Stimulated activated naive CD8-positive, alpha-beta T cell treated with anti-CD3 and anti-CD28 coated beads, Interleukin-15, amount 100 ng/mL, for 72 hours (primary cell): ENCODE data around the gene TBX2.

Experiments used
- ATAC-seq: fragments of 150-1000 bp; cut with Tn5 transposase; 2 replicates; pipeline ENCODE4 v1.10.0; 2021; ENCODE audit warnings: mild to moderate bottlenecking, moderate library complexity
- DNase-seq, 2 donors: peaks; one replicate each; pipeline ENCODE4 v3.0.0; 2021 to 2022
- H3K27ac Mint-ChIP-seq, 2 donors: one replicate each; pipeline ENCODE4 v1.8.0; 2022; ENCODE audit warnings: mild to moderate bottlenecking in 2 of 2, mixed read lengths in 2 of 2, moderate library complexity in 2 of 2
- H3K27me3 Mint-ChIP-seq: one replicate; pipeline ENCODE4 v1.8.0; 2022; ENCODE audit warnings: mixed read lengths
- H3K4me1 Mint-ChIP-seq: one replicate; pipeline ENCODE4 v1.8.0; 2022; ENCODE audit warnings: mild to moderate bottlenecking, mixed read lengths
- H3K4me3 Mint-ChIP-seq, 2 donors: one replicate each; pipeline ENCODE4 v1.8.0; 2022; ENCODE audit warnings: mild to moderate bottlenecking in 2 of 2, mixed read lengths in 2 of 2, moderate library complexity in 1 of 2
- H3K9me3 Mint-ChIP-seq, 2 donors: one replicate each; pipeline ENCODE4 v1.8.0; 2022; ENCODE audit warnings: mixed read lengths in 2 of 2

Gene TBX2

GRCh38 chr17:61454381-61455323 lies 55.0 kb downstream of the TBX2 start:
- H3K27me3 Mint-ChIP-seq = peaks cover 98% of the 10 kb centered on the region
- H3K4me3 Mint-ChIP-seq = peak overlapping the region; percentile 37 to 80
- H3K9me3 Mint-ChIP-seq = no peaks in the 10 kb centered on the region
- ATAC-seq (no peak), DNase-seq (no peak)
- peak overlapping the region in 1 of 2 donors; percentile 59 for H3K27ac Mint-ChIP-seq
- H3K4me1 Mint-ChIP-seq = peaks cover 51% of the 10 kb centered on the region

- Mint-ChIP-seq H3K4me1 (peaks cover 51% of the 10 kb centered on the region), H3K27ac (no peak overlapping the region), H3K27me3 (peaks cover 98% of the 10 kb centered on the region), H3K4me3 (peak overlapping the region in 1 of 2 donors; percentile 9), H3K9me3 (no peaks in the 10 kb centered on the region)
- DNase-seq (no peak), ATAC-seq (peak; percentile 16)
Measured at GRCh38 chr17:61455324-61456060, 55.8 kb downstream of the TBX2 start.

- DNase-seq (no peak), ATAC-seq (peak; percentile 6)
- H3K4me3 Mint-ChIP-seq = no peak overlapping the region
- peaks cover 98% of the 10 kb centered on the region for H3K27me3 Mint-ChIP-seq
- no peaks in the 10 kb centered on the region for H3K9me3 Mint-ChIP-seq
- H3K4me1 Mint-ChIP-seq = peaks cover 54% of the 10 kb centered on the region
- no peak overlapping the region for H3K27ac Mint-ChIP-seq
Measured at GRCh38 chr17:61456061-61456681, 56.5 kb downstream of the TBX2 start.

- Mint-ChIP-seq H3K27me3 (peaks cover 98% of the 10 kb centered on the region), H3K27ac (no peak overlapping the region), H3K4me3 (peak overlapping the region; percentile 75 to 77), H3K4me1 (peaks cover 58% of the 10 kb centered on the region), H3K9me3 (no peaks in the 10 kb centered on the region)
- no peak for ATAC-seq
- no peak for DNase-seq
Measured at GRCh38 chr17:61456688-61457225, 57.1 kb downstream of the TBX2 start.

- peak overlapping the region; percentile 75 to 77 for H3K4me3 Mint-ChIP-seq
- ATAC-seq = no peak
- no peaks in the 10 kb centered on the region for H3K9me3 Mint-ChIP-seq
- no peak for DNase-seq
- no peak overlapping the region for H3K27ac Mint-ChIP-seq
- peaks cover 98% of the 10 kb centered on the region for H3K27me3 Mint-ChIP-seq
- H3K4me1 Mint-ChIP-seq = peaks cover 63% of the 10 kb centered on the region
Measured at GRCh38 chr17:61457226-61457983, 57.8 kb downstream of the TBX2 start.

- peak overlapping the region in 1 of 2 donors; percentile 77 for H3K4me3 Mint-ChIP-seq
- DNase-seq = no peak
Measured at GRCh38 chr17:61458000-61458399, 58.4 kb downstream of the TBX2 start.

GRCh38 chr17:61458421-61459141 lies 58.9 kb downstream of the TBX2 start:
- Mint-ChIP-seq H3K27me3 (peaks cover 98% of the 10 kb centered on the region), H3K9me3 (no peaks in the 10 kb centered on the region), H3K4me1 (peaks cover 66% of the 10 kb centered on the region), H3K27ac (no peak overlapping the region), H3K4me3 (no peak overlapping the region)
- no peak for DNase-seq
- no peak for ATAC-seq

More at GRCh38 chr17:61458000-61458399, 58.4 kb downstream of the TBX2 start:
- no peak overlapping the region for H3K27ac Mint-ChIP-seq
- peaks cover 64% of the 10 kb centered on the region for H3K4me1 Mint-ChIP-seq
- H3K9me3 Mint-ChIP-seq = no peaks in the 10 kb centered on the region
- no peak for ATAC-seq
- H3K27me3 Mint-ChIP-seq = peaks cover 98% of the 10 kb centered on the region
